ENCODE results near the gene ALDH3B2.
"Not testable (repeated sequence)": the region's sequence is repeated elsewhere in the genome, so short reads cannot be mapped to it uniquely, and the experiment has no call there.

- TF ChIP-seq CTCF, POLR2A (IDR thresholded peaks at IDR 0.05): not testable (repeated sequence)
These were observed 41.4 kb upstream of the ALDH3B2 start for GRCh38 chr11:67715801-67716200.
